Occipital lobe (tissue), 2 donors: Measurements from ENCODE around the gene DPF3. TPM values are rescaled to one million over a fixed set of nuclear protein-coding genes. Genes with fewer than 3 reads are reported as not detected.

Experiments
- DNase-seq: peaks from one replicate; lab custom pipeline; 2025; lab: John Stamatoyannopoulos, UW
- total RNA-seq: library from RNA; depleted of rRNA; stranded (reverse); fragments of >200 nt; gene quantifications from one replicate; pipeline ENCODE4 v1.2.3, GENCODE V29; 2014

Gene DPF3
- total RNA-seq, 1 donor from 2014 or later = 5.3 TPM

GRCh38 chr14:72800848-72801370, 93.0 kb downstream of the DPF3 start:
- DNase-seq = no peak

GRCh38 chr14:72800296-72800695, 93.6 kb downstream of the DPF3 start:
- DNase-seq = no peak

DNA sequence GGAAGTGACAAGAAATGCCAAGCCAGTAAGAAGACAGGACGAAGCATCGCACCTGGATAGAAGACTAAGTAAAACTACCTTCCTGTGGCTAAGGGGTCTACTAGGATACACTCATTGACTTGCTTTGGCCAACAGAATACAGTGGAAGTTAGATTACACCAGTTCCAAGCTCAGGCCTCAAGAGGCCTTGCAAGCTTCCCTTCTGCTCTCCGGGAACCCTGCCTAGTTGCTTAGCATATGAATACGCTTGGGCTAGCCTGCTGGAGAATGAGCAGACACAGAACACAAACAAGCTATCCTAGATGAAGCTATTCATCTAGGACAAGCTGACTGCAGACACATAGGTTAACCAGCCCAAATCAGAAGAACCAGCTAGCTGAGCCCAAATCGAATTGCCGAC, 97.0 kb downstream of the DPF3 start:
- no peak for DNase-seq

DNA sequence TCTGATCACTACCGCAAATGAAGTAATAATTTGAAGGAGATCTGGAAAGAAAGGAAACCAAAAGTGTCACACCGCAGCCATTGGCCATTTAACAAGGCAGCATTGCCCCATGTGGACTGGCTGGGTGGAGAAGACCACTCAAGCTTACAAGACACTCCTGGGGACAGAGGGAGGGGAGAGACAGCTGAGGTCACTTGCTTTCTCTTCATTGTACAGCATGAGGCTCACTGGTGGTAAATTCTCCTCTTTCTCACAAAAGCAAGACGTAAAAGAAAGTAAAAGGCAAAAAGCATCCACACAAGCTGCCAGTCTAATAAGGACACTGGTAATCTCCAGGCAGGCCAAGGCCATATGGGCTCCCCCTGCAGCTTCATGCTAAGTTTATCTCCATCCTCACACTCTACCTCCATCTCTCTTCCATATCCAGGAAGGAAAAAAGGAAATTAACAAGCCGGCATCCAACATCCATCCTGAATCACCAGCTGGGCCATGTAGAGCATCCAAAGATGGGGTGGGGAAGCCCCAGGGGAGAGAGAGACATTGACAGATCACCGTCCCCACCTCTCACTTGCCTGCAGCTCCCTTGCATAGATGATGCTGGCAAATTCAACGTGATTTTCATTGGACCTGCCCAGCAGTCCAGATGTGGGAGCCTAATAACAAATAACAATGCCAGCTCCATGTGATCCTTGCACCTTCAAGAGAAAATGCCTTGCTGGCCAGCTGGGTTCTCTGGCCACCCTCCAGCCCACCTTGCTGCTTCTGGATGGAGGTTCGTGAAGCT, 100.6 kb downstream of the DPF3 start:
- no peak for DNase-seq

- peak; percentile 22 for DNase-seq
Observed at GRCh38 chr14:72792051-72792788, 101.7 kb downstream of the DPF3 start.

DNA sequence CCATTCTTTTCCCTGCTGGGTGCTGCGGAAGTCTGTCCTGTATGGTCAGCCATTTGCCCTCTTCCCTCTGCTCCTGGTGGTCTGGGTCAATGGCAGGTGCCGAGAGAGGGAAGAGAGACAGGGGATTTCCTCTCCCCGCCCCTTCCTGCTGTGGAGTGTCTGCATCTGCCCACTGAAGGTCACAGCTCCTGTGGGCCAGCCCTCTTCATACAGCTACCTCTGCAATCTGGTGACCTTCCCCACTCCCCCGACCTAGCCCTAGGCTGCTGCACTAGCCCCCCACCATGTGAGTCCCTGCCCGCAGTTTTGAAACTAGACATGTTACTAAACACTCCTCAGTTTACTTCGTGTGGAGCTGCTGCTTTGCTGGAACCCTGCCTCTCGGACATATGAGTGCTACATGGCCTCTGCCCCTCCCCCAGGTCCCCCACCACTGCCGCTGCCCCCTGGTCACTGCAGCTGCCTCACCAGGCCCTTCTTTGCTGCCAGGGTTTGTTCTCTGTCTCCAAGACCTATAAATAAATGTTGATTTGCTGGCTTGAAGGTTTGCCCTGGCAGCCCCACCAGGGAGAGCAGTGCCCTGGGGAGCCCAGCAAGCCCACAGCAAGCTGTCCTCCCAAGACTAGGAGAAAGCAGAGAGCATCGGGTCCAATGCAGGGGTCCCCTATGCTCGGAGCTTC, 102.9 kb downstream of the DPF3 start:
- DNase-seq = no peak

DNA sequence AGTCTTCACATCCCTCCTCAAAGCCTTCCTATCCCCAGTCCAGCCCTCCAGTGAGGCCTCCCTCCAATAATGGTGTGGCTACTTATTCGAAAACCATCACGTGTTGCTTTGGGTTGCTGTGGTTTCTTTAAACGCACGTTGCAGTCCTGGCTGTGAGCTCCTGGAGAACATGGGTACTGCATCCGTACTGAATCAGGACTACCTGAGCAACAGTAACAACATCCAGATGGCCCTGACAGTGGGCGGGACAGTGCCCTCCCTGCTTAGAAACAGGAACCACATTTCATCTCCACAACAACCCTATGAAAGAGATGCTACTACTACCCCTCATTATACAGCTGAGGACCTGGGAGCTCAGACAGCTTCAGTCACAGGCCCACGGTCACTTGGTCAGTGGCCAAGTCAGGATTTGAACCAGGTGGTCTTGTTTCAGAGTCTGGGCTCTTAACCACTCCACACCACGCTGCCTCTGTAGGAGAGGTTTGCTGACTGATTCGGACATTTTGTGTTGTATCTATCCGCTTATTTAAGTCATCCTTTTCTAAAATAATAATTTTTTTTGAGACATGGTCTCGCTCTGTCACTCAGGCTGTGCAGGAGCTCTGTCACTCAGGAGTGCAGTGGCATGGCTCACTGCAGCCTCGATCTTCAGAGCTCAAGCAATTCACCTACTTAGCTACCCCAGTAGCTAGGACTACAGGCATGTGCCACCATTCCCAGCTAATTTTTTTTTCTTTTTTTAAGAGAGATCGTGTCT, 104.8 kb downstream of the DPF3 start:
- no peak for DNase-seq

GRCh38 chr14:72788255-72788654, 105.6 kb downstream of the DPF3 start:
- DNase-seq = no peak

- DNase-seq = no peak
Observed at GRCh38 chr14:72787841-72788240, 106.1 kb downstream of the DPF3 start.

GRCh38 chr14:72786378-72787350, 107.2 kb downstream of the DPF3 start:
- no peak for DNase-seq

- no peak for DNase-seq
Observed at GRCh38 chr14:72783741-72784140, 110.2 kb downstream of the DPF3 start.

- DNase-seq = no peak
Observed at GRCh38 chr14:72782817-72783216, 111.1 kb downstream of the DPF3 start.

GRCh38 chr14:72781561-72782508, 112.1 kb downstream of the DPF3 start:
- DNase-seq = no peak

DNA sequence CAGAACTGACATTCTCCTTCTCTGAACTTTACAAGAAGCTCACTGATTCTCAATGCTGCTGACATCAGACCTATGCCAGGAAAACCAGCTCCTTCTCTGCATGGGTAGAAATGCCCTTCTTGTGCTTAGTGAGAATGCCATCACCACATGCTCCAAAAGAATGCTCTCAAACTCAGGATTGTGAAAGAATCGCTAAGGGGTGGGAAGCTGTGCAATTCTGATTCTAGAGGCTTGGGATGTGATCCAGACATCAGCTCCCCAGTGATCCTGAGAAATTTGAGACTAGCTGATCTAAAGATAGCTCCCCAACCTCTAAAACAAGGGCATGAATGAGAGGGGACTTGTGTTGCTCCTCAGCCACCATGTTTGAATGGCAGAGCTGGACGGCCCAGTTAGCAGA, 113.2 kb downstream of the DPF3 start:
- no peak for DNase-seq

DNA sequence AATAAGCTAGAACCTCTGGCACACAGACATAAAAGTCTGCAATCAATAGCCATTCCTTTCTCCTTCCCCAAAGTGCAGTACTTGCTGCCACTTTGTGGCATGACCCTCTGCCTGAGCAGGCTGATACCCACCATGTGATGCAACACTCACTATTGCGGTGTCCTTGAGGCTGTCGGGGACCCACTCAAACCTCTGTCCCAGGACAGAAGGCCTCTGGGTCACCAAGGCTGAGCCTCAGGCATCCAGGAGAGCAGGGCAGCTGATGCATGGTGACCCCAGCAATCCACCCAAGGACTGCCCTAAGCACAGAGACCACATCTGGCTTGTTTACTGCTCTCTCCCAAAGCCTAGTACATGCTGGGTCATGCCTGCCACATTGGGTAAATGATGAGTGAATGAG, 114.2 kb downstream of the DPF3 start:
- DNase-seq = no peak

DNA sequence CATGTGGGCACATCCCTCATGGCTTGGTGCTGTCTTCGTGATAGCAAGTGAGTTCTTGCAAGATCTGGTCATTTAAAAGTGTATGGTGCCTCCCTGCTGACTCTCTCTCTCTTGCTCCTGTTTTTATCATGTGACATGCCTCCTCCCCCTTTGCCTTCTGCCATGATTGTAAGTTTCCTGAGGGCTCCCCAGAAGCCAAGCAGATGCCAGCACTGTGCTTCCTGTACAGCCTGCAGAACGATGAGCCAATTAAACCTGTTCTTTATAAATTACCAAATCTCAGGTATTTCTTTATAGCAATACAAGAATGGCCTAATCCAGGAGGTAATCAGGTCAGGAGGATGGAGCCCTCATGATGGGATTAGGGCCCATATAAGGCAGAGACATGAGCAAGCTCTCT, 116.3 kb downstream of the DPF3 start:
- DNase-seq = no peak

- DNase-seq = no peak
Observed at GRCh38 chr14:72776701-72777261, 117.1 kb downstream of the DPF3 start.

- no peak for DNase-seq
Observed at GRCh38 chr14:72775923-72776554, 117.9 kb downstream of the DPF3 start.
